Mucosa of descending colon (tissue), 3 donors: Measurements from ENCODE around the gene AK9. TPM values are rescaled to one million over a fixed set of nuclear protein-coding genes. Genes with fewer than 3 reads are reported as not detected.
A peak's percentile ranks its signal among the peaks of the same experiment; 100 is the strongest.

ENCODE experiments used
- ATAC-seq: fragments of 200-7000 bp; cut with Tn5 transposase; one replicate; pipeline ENCODE4 v1.9.1; 2020; ENCODE audit warnings: mild to moderate bottlenecking, moderate library complexity
- DNase-seq, 3 donors: peaks; one replicate each; pipeline ENCODE4 v3.0.0-alpha.2; 2020
- H3K36me3 ChIP-seq: fragments of 200-600 bp; one replicate; pipeline ENCODE4 v1.8.0; 2021; ENCODE audit warnings: low read depth, mild to moderate bottlenecking
- H3K4me1 ChIP-seq: fragments of 200-600 bp; one replicate; pipeline ENCODE4 v1.8.0; 2021; ENCODE audit warnings: low read depth, mild to moderate bottlenecking
- H3K4me3 ChIP-seq: fragments of 200-600 bp; one replicate; pipeline ENCODE4 v1.8.0; 2021; ENCODE audit warnings: mild to moderate bottlenecking
- H3K9me3 ChIP-seq: fragments of 200-600 bp; one replicate; pipeline ENCODE4 v1.8.0; 2021; ENCODE audit warnings: mild to moderate bottlenecking
- CTCF ChIP-seq: fragments of 200-600 bp; IDR thresholded peaks from one replicate; pipeline ENCODE4 v1.8.0; 2022; ENCODE audit warnings: antibody characterized with exemption, mild to moderate bottlenecking
- intact Hi-C, 2 donors: fragments of 100-400 bp; cut with DNase I in 1 of 2; cut with micrococcal nuclease in 1 of 2; formaldehyde crosslinking; loops; one replicate each; pipeline versions ENCODE4 v1.11.0 to v1.11.1; 2022; cut with DNase I, micrococcal nuclease
- total RNA-seq, 3 donors: library from RNA; stranded (reverse); fragmentation: NEBNext Ultra II Directional in 2 of 3; extraction: Animal tissue kit (Norgen Biotek cat#: 25700) in 2 of 3; gene quantifications; one replicate each; pipeline versions ENCODE4 v1.2.1 to v1.2.4, GENCODE V29; 2021 to 2023
- donor health status: DM: no; HTN: no; CAD: no; lungs with moderate emphysema.
- donor health status: DM: no; HTN: no; CAD: no.
- donor health status: DM: no; HTN: yes; CAD: no.

AK9 gene
- total RNA-seq, 3 donors from 2014 or later, result 7.2 to 15.0 (median 10.9) TPM

GRCh38 chr6:109450801-109451200 is 240.2 kb downstream of the AK9 start:
- DNase-seq, result no peak
- Histone ChIP-seq H3K4me1 (peaks cover 12% of the 10 kb centered on the region), H3K36me3 (no peaks in the 10 kb centered on the region), H3K9me3 (no peaks in the 10 kb centered on the region), H3K4me3 (no peak overlapping the region)
- TF ChIP-seq CTCF, result no peak
- intact Hi-C loops, result no loop called here
- no peak for ATAC-seq

GRCh38 chr6:109449795-109450673 is 241.0 kb downstream of the AK9 start:
- intact Hi-C loops, result no loop called here
- ATAC-seq (peak; percentile 31), DNase-seq (peak in 1 of 3 donors; percentile 76)
- Histone ChIP-seq H3K9me3 (no peaks in the 10 kb centered on the region), H3K4me3 (no peak overlapping the region), H3K36me3 (no peaks in the 10 kb centered on the region), H3K4me1 (peaks cover 14% of the 10 kb centered on the region)
- TF ChIP-seq CTCF, result no peak

DNA sequence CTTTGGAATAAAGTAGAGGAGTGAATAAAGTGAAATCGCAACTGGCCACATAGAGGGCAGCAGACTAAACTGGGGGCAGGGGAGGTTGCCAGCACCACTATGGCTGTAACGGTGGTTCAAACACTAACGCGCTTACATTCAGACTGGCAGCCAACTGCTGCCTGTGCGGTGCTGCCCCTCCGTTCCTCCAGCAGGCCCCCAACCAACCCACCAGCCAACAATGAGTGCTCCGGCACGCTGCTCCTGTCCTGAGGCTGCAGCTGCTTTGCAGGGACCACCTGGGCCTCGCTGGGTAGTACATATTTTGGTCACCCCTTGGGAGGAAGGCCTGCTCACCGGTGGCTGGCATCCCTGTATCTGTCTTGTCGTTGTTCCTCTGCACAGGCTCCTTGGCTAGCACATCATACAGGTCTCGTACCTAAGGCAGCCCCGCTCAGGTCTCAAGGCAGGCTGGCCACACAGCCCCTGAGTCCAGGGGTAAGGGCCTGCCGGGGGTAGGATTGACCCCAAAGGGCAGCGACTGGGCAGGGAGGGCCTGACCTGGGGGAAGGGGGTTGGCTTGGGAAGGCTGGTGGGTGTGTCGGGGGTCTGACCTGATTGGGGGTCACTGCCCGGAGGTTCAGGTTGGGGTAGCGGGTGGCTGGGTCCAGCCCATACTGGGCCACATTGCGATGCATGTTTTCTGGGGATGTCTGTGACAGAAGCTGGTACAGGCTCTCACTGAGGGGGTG is 241.8 kb downstream of the AK9 start:
- no peak for ATAC-seq
- Histone ChIP-seq H3K36me3 (no peaks in the 10 kb centered on the region), H3K4me3 (no peak overlapping the region), H3K4me1 (peaks cover 13% of the 10 kb centered on the region), H3K9me3 (no peaks in the 10 kb centered on the region)
- intact Hi-C loops, result no loop called here
- no peak for TF ChIP-seq CTCF
- no peak for DNase-seq

GRCh38 chr6:109448615-109449014 is 242.4 kb downstream of the AK9 start:
- no peak for TF ChIP-seq CTCF
- intact Hi-C loops, result no loop called here
- Histone ChIP-seq H3K9me3 (no peaks in the 10 kb centered on the region), H3K36me3 (no peaks in the 10 kb centered on the region), H3K4me1 (peaks cover 9% of the 10 kb centered on the region), H3K4me3 (no peak overlapping the region)
- DNase-seq (no peak), ATAC-seq (no peak)

GRCh38 chr6:109447878-109448555 is 243.0 kb downstream of the AK9 start:
- H3K4me3 ChIP-seq, result no peak overlapping the region
- no peaks in the 10 kb centered on the region for H3K36me3 ChIP-seq
- peak; percentile 53 for ATAC-seq
- TF ChIP-seq CTCF, result no peak
- intact Hi-C loops, result no loop called here
- no peaks in the 10 kb centered on the region for H3K9me3 ChIP-seq
- DNase-seq, result no peak
- H3K4me1 ChIP-seq, result peaks cover 9% of the 10 kb centered on the region
